ENCODE results near the gene CLIC5. TPM values are rescaled to one million over a fixed set of nuclear protein-coding genes. Genes with fewer than 3 reads are reported as not detected.

Gene CLIC5
- polyA plus RNA-seq, 1 experiment, result not detected

DNA sequence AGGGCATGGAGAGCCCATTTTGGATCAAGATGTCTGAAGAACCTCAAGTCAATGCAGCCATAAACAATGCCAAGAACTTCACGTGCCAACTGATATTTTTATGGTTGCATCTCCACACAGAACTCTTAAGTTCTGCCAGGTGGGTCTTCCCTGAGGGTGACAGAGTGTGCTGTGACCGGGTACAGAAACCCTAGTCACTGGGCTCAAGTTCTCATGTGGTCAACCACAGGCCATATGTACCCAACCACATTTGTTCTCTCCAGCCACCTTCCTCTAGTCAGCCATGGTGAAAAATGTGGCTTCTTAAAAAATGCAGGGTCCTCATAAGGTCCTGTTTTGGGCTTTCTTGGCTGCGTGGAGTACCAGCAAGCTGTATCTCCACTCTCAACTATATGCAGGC lies 48.9 kb downstream of the CLIC5 start:
- DNase-seq (ENCODE audit: low read depth, low spot score), result no peak
- H3K27ac ChIP-seq (ENCODE audit: low read depth, low read length), result no peak overlapping the region
- no peak overlapping the region for H3K4me3 ChIP-seq (ENCODE audit: low read depth, low read length)
- ChIA-PET CTCF (no interaction called here), POLR2A (no interaction called here)
- H3K9me3 ChIP-seq (ENCODE audit: control insufficient read depth, insufficient read depth, low read length), result no peaks in the 10 kb centered on the region; the same call in 1 of the 2 replicates
- peaks cover 2% of the 10 kb centered on the region for H3K27me3 ChIP-seq (ENCODE audit: control insufficient read depth, insufficient read depth, low read length)
- TF ChIP-seq, protein P1, sequence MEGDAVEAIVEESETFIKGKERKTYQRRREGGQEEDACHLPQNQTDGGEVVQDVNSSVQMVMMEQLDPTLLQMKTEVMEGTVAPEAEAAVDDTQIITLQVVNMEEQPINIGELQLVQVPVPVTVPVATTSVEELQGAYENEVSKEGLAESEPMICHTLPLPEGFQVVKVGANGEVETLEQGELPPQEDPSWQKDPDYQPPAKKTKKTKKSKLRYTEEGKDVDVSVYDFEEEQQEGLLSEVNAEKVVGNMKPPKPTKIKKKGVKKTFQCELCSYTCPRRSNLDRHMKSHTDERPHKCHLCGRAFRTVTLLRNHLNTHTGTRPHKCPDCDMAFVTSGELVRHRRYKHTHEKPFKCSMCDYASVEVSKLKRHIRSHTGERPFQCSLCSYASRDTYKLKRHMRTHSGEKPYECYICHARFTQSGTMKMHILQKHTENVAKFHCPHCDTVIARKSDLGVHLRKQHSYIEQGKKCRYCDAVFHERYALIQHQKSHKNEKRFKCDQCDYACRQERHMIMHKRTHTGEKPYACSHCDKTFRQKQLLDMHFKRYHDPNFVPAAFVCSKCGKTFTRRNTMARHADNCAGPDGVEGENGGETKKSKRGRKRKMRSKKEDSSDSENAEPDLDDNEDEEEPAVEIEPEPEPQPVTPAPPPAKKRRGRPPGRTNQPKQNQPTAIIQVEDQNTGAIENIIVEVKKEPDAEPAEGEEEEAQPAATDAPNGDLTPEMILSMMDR (IDR thresholded peaks at IDR 0.05; ENCODE audit: low read depth, low read length), result no peak

DNA sequence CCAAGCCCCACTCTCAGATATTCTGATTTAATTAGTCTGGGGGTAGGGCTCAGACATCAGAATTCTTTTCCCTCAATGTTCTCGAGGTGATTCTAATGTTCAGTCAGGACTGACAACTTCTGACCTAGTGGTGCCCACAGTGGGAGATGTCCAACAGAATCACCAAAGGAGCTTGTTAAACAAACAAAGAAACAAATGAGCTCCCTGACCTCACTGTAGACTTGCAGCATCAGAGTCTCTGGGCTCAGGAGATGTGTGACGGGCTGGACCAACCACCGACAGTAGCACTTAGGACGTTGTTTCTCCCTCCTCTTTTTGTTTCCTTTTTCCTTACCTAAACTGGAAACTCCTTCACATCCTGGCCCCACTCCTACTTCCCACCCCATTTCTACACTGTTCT lies 49.3 kb downstream of the CLIC5 start:
- CTCF ChIA-PET, result interaction anchor here (0.8 to 1.7 kb wide), 2 partner anchors 20 to 35 kb away, joined by 3 to 5 read pairs; no protein-coding TSS in a partner anchor
- no peak for DNase-seq (ENCODE audit: low read depth, low spot score)

DNA sequence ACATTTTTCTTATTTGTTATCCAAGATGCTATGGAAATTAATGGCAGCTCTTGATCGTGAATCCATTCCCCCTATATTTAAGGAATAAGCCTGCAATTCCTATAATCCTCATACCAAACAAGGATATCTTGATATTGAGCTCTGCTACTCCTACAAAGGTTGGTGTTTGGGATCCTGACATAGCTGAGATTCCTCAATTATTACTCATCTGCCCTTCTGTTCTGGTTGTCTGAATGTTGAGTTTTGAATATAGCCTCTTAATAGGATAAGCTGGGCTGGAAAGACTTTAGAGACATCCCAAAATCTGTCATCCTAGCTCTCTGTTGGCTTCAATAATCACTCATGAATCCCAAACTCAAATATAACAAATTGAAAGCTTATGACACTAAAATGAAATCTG lies 49.9 kb downstream of the CLIC5 start:
- DNase-seq (ENCODE audit: low read depth, low spot score), result no peak
- Histone ChIP-seq H3K9me3 (ENCODE audit: control insufficient read depth, insufficient read depth, low read length) (no peaks in the 10 kb centered on the region; the same call in 1 of the 2 replicates), H3K4me3 (ENCODE audit: low read depth, low read length) (no peak overlapping the region), H3K27ac (ENCODE audit: low read depth, low read length) (no peak overlapping the region), H3K27me3 (ENCODE audit: control insufficient read depth, insufficient read depth, low read length) (peaks cover 2% of the 10 kb centered on the region)
- POLR2A ChIA-PET, result no interaction called here
- TF ChIP-seq, protein P1 (IDR thresholded peaks at IDR 0.05; ENCODE audit: low read depth, low read length), result no peak
- CTCF ChIA-PET, result interaction anchor here (0.8 to 1.7 kb wide), 3 partner anchors 19 to 124 kb away, joined by 3 to 5 read pairs (median 4); no protein-coding TSS in a partner anchor

More for the DNA sequence above, 49.3 kb downstream of the CLIC5 start:
- Histone ChIP-seq H3K9me3 (ENCODE audit: control insufficient read depth, insufficient read depth, low read length) (no peaks in the 10 kb centered on the region; the same call in 1 of the 2 replicates), H3K27me3 (ENCODE audit: control insufficient read depth, insufficient read depth, low read length) (peaks cover 2% of the 10 kb centered on the region), H3K4me3 (ENCODE audit: low read depth, low read length) (no peak overlapping the region), H3K27ac (ENCODE audit: low read depth, low read length) (no peak overlapping the region)
- TF ChIP-seq, protein P1 (IDR thresholded peaks at IDR 0.05; ENCODE audit: low read depth, low read length), result no peak
- POLR2A ChIA-PET, result no interaction called here

DNA sequence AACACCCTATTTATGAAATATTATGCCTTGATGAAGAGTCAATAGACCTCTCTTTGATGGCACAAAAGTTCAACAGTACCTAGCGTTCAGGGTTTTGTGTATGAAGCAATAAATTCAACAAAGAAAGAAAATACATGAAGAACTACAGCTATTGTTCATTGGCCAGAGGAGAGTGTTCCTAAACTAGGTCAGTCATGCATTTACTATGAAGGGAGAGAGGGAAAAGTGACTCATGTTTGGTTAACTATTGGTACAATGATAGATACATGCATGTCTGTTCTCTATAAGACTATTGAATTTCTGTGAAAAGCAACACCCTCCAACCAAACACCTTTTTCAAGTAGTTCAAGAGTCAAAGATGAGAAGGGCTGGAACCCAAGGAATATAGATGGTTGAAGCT lies 50.7 kb downstream of the CLIC5 start:
- TF ChIP-seq, protein P1 (IDR thresholded peaks at IDR 0.05; ENCODE audit: low read depth, low read length), result no peak
- peaks cover 2% of the 10 kb centered on the region for H3K27me3 ChIP-seq (ENCODE audit: control insufficient read depth, insufficient read depth, low read length)
- no peaks in the 10 kb centered on the region; the same call in 1 of the 2 replicates for H3K9me3 ChIP-seq (ENCODE audit: control insufficient read depth, insufficient read depth, low read length)
- no peak overlapping the region for H3K27ac ChIP-seq (ENCODE audit: low read depth, low read length)
- CTCF ChIA-PET, result interaction anchor here (0.9 to 1.7 kb wide), 3 partner anchors 19 to 125 kb away, joined by 3 to 5 read pairs (median 4); no protein-coding TSS in a partner anchor
- no peak for DNase-seq (ENCODE audit: low read depth, low spot score)
- H3K4me3 ChIP-seq (ENCODE audit: low read depth, low read length), result no peak overlapping the region
- POLR2A ChIA-PET, result no interaction called here

DNA sequence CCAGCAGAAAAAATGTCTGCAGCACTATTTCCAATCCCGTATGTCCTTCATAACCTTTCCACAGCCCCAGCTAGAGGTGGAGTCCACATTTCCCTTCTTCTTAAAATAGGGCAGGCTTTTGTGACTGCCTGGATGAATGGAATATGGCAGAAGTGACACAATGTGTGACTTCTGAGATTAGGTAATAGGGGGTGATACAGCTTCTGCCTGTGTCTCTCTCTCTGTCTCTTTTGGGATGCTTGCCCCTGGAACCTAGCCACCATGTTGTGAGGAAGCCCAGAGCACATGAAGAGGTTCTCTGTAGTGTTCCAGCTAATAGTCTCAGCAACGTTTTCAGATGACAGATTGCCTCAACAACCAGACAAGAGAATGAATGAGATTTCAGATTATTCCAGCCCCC lies 51.4 kb downstream of the CLIC5 start:
- TF ChIP-seq, protein P1 (IDR thresholded peaks at IDR 0.05; ENCODE audit: low read depth, low read length), result no peak
- peaks cover 2% of the 10 kb centered on the region for H3K27me3 ChIP-seq (ENCODE audit: control insufficient read depth, insufficient read depth, low read length)
- H3K9me3 ChIP-seq (ENCODE audit: control insufficient read depth, insufficient read depth, low read length), result no peaks in the 10 kb centered on the region; the same call in 1 of the 2 replicates
- POLR2A ChIA-PET, result no interaction called here
- no peak overlapping the region for H3K27ac ChIP-seq (ENCODE audit: low read depth, low read length)
- H3K4me3 ChIP-seq (ENCODE audit: low read depth, low read length), result no peak overlapping the region
- DNase-seq (ENCODE audit: low read depth, low spot score), result no peak
- CTCF ChIA-PET, result interaction anchor here (0.9 kb wide), 1 partner anchor 18 kb away, joined by 3 read pairs; no protein-coding TSS in a partner anchor

Measured in AG04450 (cell line).